Neural cell (in vitro differentiated cells): ENCODE measurements around the gene SLC4A4.

Experiments
- SMC3 ChIP-seq: fragments of 450-650 bp; conservative IDR thresholded peaks from 2 replicates; pipeline ENCODE4 v1.6.1; 2014; ENCODE audit warnings: antibody characterized with exemption, mild to moderate bottlenecking, moderate library complexity; ENCODE audit not compliant: poor library complexity
- TF ChIP-seq, protein P1 (sequence below): fragments of 450-650 bp; IDR thresholded peaks from 2 replicates; pipeline ENCODE4 v1.5.1; 2014; ENCODE audit warnings: antibody characterized with exemption, mild to moderate bottlenecking, moderate library complexity; ENCODE audit not compliant: poor library complexity, severe bottlenecking
- TF ChIP-seq, protein P2 (sequence below): IDR thresholded peaks from 2 replicates; pipeline ENCODE4 v1.6.1; 2012; ENCODE audit warnings: borderline replicate concordance

DNA sequence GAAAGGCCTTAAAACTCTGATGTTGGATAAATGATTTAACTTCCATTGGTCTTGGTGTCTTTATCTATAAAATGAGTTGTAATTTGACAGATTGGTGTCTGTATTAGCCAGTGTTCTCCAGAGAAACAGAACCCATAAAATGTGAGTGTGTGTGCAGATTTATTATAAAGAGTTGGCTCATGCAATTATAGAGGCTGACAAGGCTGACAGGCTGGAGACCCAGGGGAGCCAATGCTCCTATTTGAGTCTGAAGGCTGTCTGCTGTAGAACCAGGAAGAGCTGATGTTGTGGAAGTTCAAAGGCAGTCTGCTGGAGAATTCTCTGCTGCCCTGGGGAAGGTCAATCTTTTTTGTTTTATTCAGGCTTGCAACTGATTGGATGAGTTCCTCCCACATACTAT, 131.7 kb downstream of the SLC4A4 start:
- TF ChIP-seq, protein P1, sequence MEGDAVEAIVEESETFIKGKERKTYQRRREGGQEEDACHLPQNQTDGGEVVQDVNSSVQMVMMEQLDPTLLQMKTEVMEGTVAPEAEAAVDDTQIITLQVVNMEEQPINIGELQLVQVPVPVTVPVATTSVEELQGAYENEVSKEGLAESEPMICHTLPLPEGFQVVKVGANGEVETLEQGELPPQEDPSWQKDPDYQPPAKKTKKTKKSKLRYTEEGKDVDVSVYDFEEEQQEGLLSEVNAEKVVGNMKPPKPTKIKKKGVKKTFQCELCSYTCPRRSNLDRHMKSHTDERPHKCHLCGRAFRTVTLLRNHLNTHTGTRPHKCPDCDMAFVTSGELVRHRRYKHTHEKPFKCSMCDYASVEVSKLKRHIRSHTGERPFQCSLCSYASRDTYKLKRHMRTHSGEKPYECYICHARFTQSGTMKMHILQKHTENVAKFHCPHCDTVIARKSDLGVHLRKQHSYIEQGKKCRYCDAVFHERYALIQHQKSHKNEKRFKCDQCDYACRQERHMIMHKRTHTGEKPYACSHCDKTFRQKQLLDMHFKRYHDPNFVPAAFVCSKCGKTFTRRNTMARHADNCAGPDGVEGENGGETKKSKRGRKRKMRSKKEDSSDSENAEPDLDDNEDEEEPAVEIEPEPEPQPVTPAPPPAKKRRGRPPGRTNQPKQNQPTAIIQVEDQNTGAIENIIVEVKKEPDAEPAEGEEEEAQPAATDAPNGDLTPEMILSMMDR: no peak
- no peak for TF ChIP-seq SMC3
- TF ChIP-seq, protein P2, sequence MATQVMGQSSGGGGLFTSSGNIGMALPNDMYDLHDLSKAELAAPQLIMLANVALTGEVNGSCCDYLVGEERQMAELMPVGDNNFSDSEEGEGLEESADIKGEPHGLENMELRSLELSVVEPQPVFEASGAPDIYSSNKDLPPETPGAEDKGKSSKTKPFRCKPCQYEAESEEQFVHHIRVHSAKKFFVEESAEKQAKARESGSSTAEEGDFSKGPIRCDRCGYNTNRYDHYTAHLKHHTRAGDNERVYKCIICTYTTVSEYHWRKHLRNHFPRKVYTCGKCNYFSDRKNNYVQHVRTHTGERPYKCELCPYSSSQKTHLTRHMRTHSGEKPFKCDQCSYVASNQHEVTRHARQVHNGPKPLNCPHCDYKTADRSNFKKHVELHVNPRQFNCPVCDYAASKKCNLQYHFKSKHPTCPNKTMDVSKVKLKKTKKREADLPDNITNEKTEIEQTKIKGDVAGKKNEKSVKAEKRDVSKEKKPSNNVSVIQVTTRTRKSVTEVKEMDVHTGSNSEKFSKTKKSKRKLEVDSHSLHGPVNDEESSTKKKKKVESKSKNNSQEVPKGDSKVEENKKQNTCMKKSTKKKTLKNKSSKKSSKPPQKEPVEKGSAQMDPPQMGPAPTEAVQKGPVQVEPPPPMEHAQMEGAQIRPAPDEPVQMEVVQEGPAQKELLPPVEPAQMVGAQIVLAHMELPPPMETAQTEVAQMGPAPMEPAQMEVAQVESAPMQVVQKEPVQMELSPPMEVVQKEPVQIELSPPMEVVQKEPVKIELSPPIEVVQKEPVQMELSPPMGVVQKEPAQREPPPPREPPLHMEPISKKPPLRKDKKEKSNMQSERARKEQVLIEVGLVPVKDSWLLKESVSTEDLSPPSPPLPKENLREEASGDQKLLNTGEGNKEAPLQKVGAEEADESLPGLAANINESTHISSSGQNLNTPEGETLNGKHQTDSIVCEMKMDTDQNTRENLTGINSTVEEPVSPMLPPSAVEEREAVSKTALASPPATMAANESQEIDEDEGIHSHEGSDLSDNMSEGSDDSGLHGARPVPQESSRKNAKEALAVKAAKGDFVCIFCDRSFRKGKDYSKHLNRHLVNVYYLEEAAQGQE: peak; percentile 31
